T-helper 1 cell treated with Interleukin-12 subunit alpha and Interleukin-12 subunit beta and Interleukin-4 antibody, amounts not matched to agents 30 ng/mL and 1 ng/mL, for 36 hours (primary cell): ENCODE measurements around the gene MFSD12. TPM values are rescaled to one million over a fixed set of nuclear protein-coding genes. Genes with fewer than 3 reads are reported as not detected.

Experiments
- total RNA-seq: library from RNA; stranded (reverse); gene quantifications from 2 replicates; pipeline ENCODE4 v1.2.3, GENCODE V29; 2022

MFSD12 gene
- total RNA-seq, 1 donor from 2014 or later, result 89.0 TPM

Other genes starting within 250 kb of the MFSD12 start
- gene NFIC, start 191.0 kb downstream of the MFSD12 start, total RNA-seq, result 12.7 and 14.9 TPM in 2 replicates
- gene SMIM24, start 77.1 kb downstream of the MFSD12 start, total RNA-seq, result 0.54 TPM in 1 of 2 replicates, not detected in the other
- gene SMIM44, start 74.1 kb downstream of the MFSD12 start, total RNA-seq, result not detected in 2 replicates
- 16.9 and 19.4 TPM in 2 replicates for gene DOHH, start 56.9 kb downstream of the MFSD12 start, total RNA-seq
- 63.0 and 63.1 TPM in 2 replicates for gene FZR1, start 51.3 kb downstream of the MFSD12 start, total RNA-seq
- gene TEKTIP1, start 18.4 kb downstream of the MFSD12 start, total RNA-seq, result 5.0 and 7.6 TPM in 2 replicates
- gene HMG20B, start 15.4 kb upstream of the MFSD12 start, total RNA-seq, result 41.5 and 44.3 TPM in 2 replicates
- gene GIPC3, start 27.9 kb upstream of the MFSD12 start, total RNA-seq, result 0.95 and 0.98 TPM in 2 replicates
- 0.39 and 1.1 TPM in 2 replicates for gene TBXA2R, start 49.3 kb upstream of the MFSD12 start, total RNA-seq
- gene CACTIN, start 69.2 kb upstream of the MFSD12 start, total RNA-seq, result 35.4 and 39.2 TPM in 2 replicates
- gene PIP5K1C, start 142.9 kb upstream of the MFSD12 start, total RNA-seq, result 23.5 and 23.9 TPM in 2 replicates
- gene TJP3, start 150.8 kb upstream of the MFSD12 start, total RNA-seq, result 1.3 and 1.5 TPM in 2 replicates
- 63.4 and 67.9 TPM in 2 replicates for gene APBA3, start 204.1 kb upstream of the MFSD12 start, total RNA-seq
- 93.9 and 94.5 TPM in 2 replicates for gene MRPL54, start 205.1 kb upstream of the MFSD12 start, total RNA-seq
- gene RAX2, start 214.6 kb upstream of the MFSD12 start, total RNA-seq, result not detected in 2 replicates
- 9.0 and 11.2 TPM in 2 replicates for gene MATK, start 228.8 kb upstream of the MFSD12 start, total RNA-seq